ENCODE measurements around the gene CCT3. TPM values are rescaled to one million over a fixed set of nuclear protein-coding genes. Genes with fewer than 3 reads are reported as not detected.
A peak's percentile ranks its signal among the peaks of the same experiment; 100 is the strongest.
"Not testable (repeated sequence)": the region's sequence is repeated elsewhere in the genome, so short reads cannot be mapped to it uniquely, and the experiment has no call there.

CCT3 gene
- total RNA-seq, 1 donor from 2014 or later: 301 TPM

- Mint-ChIP-seq H3K4me3 (peak overlapping the region; percentile 99), H3K9me3 (no peaks in the 10 kb centered on the region)
- no peak for DNase-seq (ENCODE audit: extremely low spot score, unreplicated experiment)
Measured at GRCh38 chr1:156337052-156337887, 822 bp downstream of the CCT3 start.

GRCh38 chr1:156336242-156336641 lies 1.9 kb downstream of the CCT3 start:
- H3K4me3 Mint-ChIP-seq: peak overlapping the region; percentile 99
- peaks cover 15% of the 10 kb centered on the region for H3K36me3 Mint-ChIP-seq
- no peak for DNase-seq (ENCODE audit: extremely low spot score, unreplicated experiment)
- H3K9me3 Mint-ChIP-seq: no peaks in the 10 kb centered on the region
- H3K4me1 Mint-ChIP-seq (ENCODE audit: unreplicated experiment): peaks cover 24% of the 10 kb centered on the region
- no peaks in the 10 kb centered on the region for H3K27me3 Mint-ChIP-seq
- H3K27ac Mint-ChIP-seq: peak overlapping the region; percentile 40
- TF ChIP-seq CTCF (conservative IDR thresholded peaks at IDR 0.05): peak; percentile 51

More at GRCh38 chr1:156337052-156337887, 822 bp downstream of the CCT3 start:
- peaks cover 24% of the 10 kb centered on the region for H3K4me1 Mint-ChIP-seq (ENCODE audit: unreplicated experiment)
- peaks cover 15% of the 10 kb centered on the region for H3K36me3 Mint-ChIP-seq
- peak overlapping the region; percentile 95 for H3K27ac Mint-ChIP-seq
- no peaks in the 10 kb centered on the region for H3K27me3 Mint-ChIP-seq
- no peak for TF ChIP-seq CTCF (conservative IDR thresholded peaks at IDR 0.05)

- DNase-seq (ENCODE audit: extremely low spot score, unreplicated experiment): not testable (repeated sequence)
- peaks cover 12% of the 10 kb centered on the region for H3K36me3 Mint-ChIP-seq
Measured at GRCh38 chr1:156323179-156323578, 14.9 kb downstream of the CCT3 start.

GRCh38 chr1:156320560-156320959 lies 17.5 kb downstream of the CCT3 start:
- H3K9me3 Mint-ChIP-seq: no peaks in the 10 kb centered on the region
- H3K27me3 Mint-ChIP-seq: no peaks in the 10 kb centered on the region
- peaks cover 19% of the 10 kb centered on the region for H3K36me3 Mint-ChIP-seq
- no peak overlapping the region for H3K27ac Mint-ChIP-seq
- no peaks in the 10 kb centered on the region for H3K4me1 Mint-ChIP-seq (ENCODE audit: unreplicated experiment)
- no peak overlapping the region for H3K4me3 Mint-ChIP-seq
- no peak for DNase-seq (ENCODE audit: extremely low spot score, unreplicated experiment)
- no peak for TF ChIP-seq CTCF (conservative IDR thresholded peaks at IDR 0.05)

More at GRCh38 chr1:156323179-156323578, 14.9 kb downstream of the CCT3 start:
- not testable (repeated sequence) for H3K4me1 Mint-ChIP-seq (ENCODE audit: unreplicated experiment); H3K27ac Mint-ChIP-seq; H3K9me3 Mint-ChIP-seq; H3K27me3 Mint-ChIP-seq; H3K4me3 Mint-ChIP-seq

GRCh38 chr1:156319664-156320063 lies 18.4 kb downstream of the CCT3 start:
- TF ChIP-seq CTCF (conservative IDR thresholded peaks at IDR 0.05): peak; percentile 78
- H3K27me3 Mint-ChIP-seq: no peaks in the 10 kb centered on the region
- no peak overlapping the region for H3K4me3 Mint-ChIP-seq
- H3K9me3 Mint-ChIP-seq: no peaks in the 10 kb centered on the region
- H3K4me1 Mint-ChIP-seq (ENCODE audit: unreplicated experiment): no peaks in the 10 kb centered on the region
- DNase-seq (ENCODE audit: extremely low spot score, unreplicated experiment): no peak
- H3K27ac Mint-ChIP-seq: no peak overlapping the region
- H3K36me3 Mint-ChIP-seq: peaks cover 15% of the 10 kb centered on the region

GRCh38 chr1:156316909-156317308 lies 21.2 kb downstream of the CCT3 start:
- H3K36me3 Mint-ChIP-seq: peaks cover 18% of the 10 kb centered on the region
- no peaks in the 10 kb centered on the region for H3K4me1 Mint-ChIP-seq (ENCODE audit: unreplicated experiment)
- TF ChIP-seq CTCF (conservative IDR thresholded peaks at IDR 0.05): no peak
- H3K4me3 Mint-ChIP-seq: no peak overlapping the region
- no peaks in the 10 kb centered on the region for H3K27me3 Mint-ChIP-seq
- H3K27ac Mint-ChIP-seq: no peak overlapping the region
- no peaks in the 10 kb centered on the region for H3K9me3 Mint-ChIP-seq
- no peak for DNase-seq (ENCODE audit: extremely low spot score, unreplicated experiment)

All from type B pancreatic cell (in vitro differentiated cells).